GM03348 (cell line): Measurements from ENCODE around the gene VPREB3.

Experiments used
- DNase-seq: peaks from one replicate; pipeline ENCODE4 v3.0.0; 2012; ENCODE audit warnings: low spot score

Gene VPREB3

GRCh38 chr22:23754220-23754919, at the start of gene VPREB3:
Gene VPREB3, minus strand, starts transcription at chr22:23754425. Its CDS starts 62 bp downstream, at chr22:23754363.
- DNase-seq, result no peak

GRCh38 chr22:23803001-23803819, 49.0 kb upstream of the VPREB3 start:
- no peak for DNase-seq

GRCh38 chr22:23801886-23802377, 47.7 kb upstream of the VPREB3 start:
- no peak for DNase-seq

- DNase-seq, result no peak
These were observed 47.1 kb upstream of the VPREB3 start for GRCh38 chr22:23801238-23801821.

GRCh38 chr22:23800297-23801237, 46.3 kb upstream of the VPREB3 start:
- no peak for DNase-seq

GRCh38 chr22:23796461-23796860, 42.2 kb upstream of the VPREB3 start:
- DNase-seq, result no peak

- DNase-seq, result no peak
These were observed 39.1 kb upstream of the VPREB3 start for GRCh38 chr22:23793326-23793725.

- no peak for DNase-seq
These were observed 37.8 kb upstream of the VPREB3 start for GRCh38 chr22:23791738-23792645.

- DNase-seq, result peak; percentile 87
These were observed 36.9 kb upstream of the VPREB3 start for GRCh38 chr22:23790819-23791737.

GRCh38 chr22:23789638-23790037, 35.4 kb upstream of the VPREB3 start:
- no peak for DNase-seq

GRCh38 chr22:23789121-23789520, 34.9 kb upstream of the VPREB3 start:
- no peak for DNase-seq

- no peak for DNase-seq
These were observed 33.7 kb upstream of the VPREB3 start for GRCh38 chr22:23787910-23788309.

- no peak for DNase-seq
These were observed 33.3 kb upstream of the VPREB3 start for GRCh38 chr22:23787600-23787896.

GRCh38 chr22:23786752-23787599, 32.8 kb upstream of the VPREB3 start, which contains the start of gene SMARCB1:
Gene SMARCB1, plus strand, starts transcription at chr22:23786966. Its CDS starts 204 bp downstream, at chr22:23787170.
- DNase-seq, result peak; percentile 99

GRCh38 chr22:23786261-23786710, 32.1 kb upstream of the VPREB3 start:
- DNase-seq, result no peak

- no peak for DNase-seq
These were observed 30.0 kb upstream of the VPREB3 start for GRCh38 chr22:23784215-23784732.

- DNase-seq, result no peak
These were observed 29.3 kb upstream of the VPREB3 start for GRCh38 chr22:23783265-23784150.
